GM18858 (cell line): ENCODE results near the gene ZNF668.
A peak's percentile ranks its signal among the peaks of the same experiment; 100 is the strongest.

Source experiments
- ATAC-seq: cut with Tn5 transposase; IDR thresholded peaks from one replicate; pipeline ENCODE4 v1.9.1; 2021; ENCODE audit not compliant: unreplicated experiment

Gene ZNF668

GRCh38 chr16:31073970-31074813 is at the start of gene ZNF668, which contains the start of gene ZNF646:
Gene ZNF668 (minus strand): TSS chr16:31074240. CDS start chr16:31064459, 9,781 bp downstream.
Gene ZNF646 (plus strand): TSS chr16:31074422. CDS start chr16:31076325, 1,903 bp downstream.
- peak; percentile 50 for ATAC-seq

GRCh38 chr16:31120129-31120528 is 46.1 kb upstream of the ZNF668 start:
- no peak for ATAC-seq

- no peak for ATAC-seq
These were observed 44.4 kb upstream of the ZNF668 start for GRCh38 chr16:31118223-31119155.

- ATAC-seq, result peak; percentile 80
These were observed 43.6 kb upstream of the ZNF668 start, which contains the start of gene KAT8 for GRCh38 chr16:31117384-31118222. Gene KAT8 (plus strand): TSS chr16:31117664. CDS start chr16:31117682, 18 bp downstream.

GRCh38 chr16:31114468-31114867 is 40.4 kb upstream of the ZNF668 start:
- no peak for ATAC-seq

GRCh38 chr16:31113121-31114120 is 39.4 kb upstream of the ZNF668 start:
- ATAC-seq, result no peak

- no peak for ATAC-seq
These were observed 38.7 kb upstream of the ZNF668 start for GRCh38 chr16:31112711-31113110.

- no peak for ATAC-seq
These were observed 37.9 kb upstream of the ZNF668 start for GRCh38 chr16:31111881-31112466.

GRCh38 chr16:31110106-31111034 is 36.3 kb upstream of the ZNF668 start:
- ATAC-seq, result no peak

GRCh38 chr16:31109622-31110021 is 35.6 kb upstream of the ZNF668 start:
- ATAC-seq, result no peak

- ATAC-seq, result no peak
These were observed 34.9 kb upstream of the ZNF668 start for GRCh38 chr16:31108794-31109558.

GRCh38 chr16:31108035-31108793 is 34.2 kb upstream of the ZNF668 start, which contains the start of gene BCKDK:
Gene BCKDK (plus strand): TSS chr16:31108386. CDS start chr16:31109224, 838 bp downstream.
- ATAC-seq, result peak; percentile 68

- ATAC-seq, result peak; percentile 61
These were observed 33.4 kb upstream of the ZNF668 start for GRCh38 chr16:31107465-31107867.

GRCh38 chr16:31106509-31107464 is 32.7 kb upstream of the ZNF668 start:
- no peak for ATAC-seq

- no peak for ATAC-seq
These were observed 31.7 kb upstream of the ZNF668 start for GRCh38 chr16:31105677-31106213.
